NCI-H1436 (cell line): ENCODE data around the gene TNFSF11.

ENCODE experiments used
- DNase-seq: peaks from one replicate; lab custom pipeline; 2025; lab: John Stamatoyannopoulos, UW

Gene TNFSF11

GRCh38 chr13:42653679-42654078 is 79.7 kb downstream of the TNFSF11 start:
- DNase-seq: no peak

GRCh38 chr13:42654212-42654611 is 80.3 kb downstream of the TNFSF11 start:
- no peak for DNase-seq

GRCh38 chr13:42654722-42655121 is 80.8 kb downstream of the TNFSF11 start:
- DNase-seq: no peak

- DNase-seq: no peak
These were observed 82.2 kb downstream of the TNFSF11 start for GRCh38 chr13:42656161-42656560.

- DNase-seq: no peak
These were observed 83.0 kb downstream of the TNFSF11 start for GRCh38 chr13:42656958-42657357.
